K562 (cell line): ENCODE measurements around the gene A4GNT. TPM values are rescaled to one million over a fixed set of nuclear protein-coding genes. Genes with fewer than 3 reads are reported as not detected.

Experiments used
- ATF7 ChIP-seq: fragments of 450-650 bp; IDR thresholded peaks from 2 replicates; pipeline ENCODE4 v1.7.1; 2014; ENCODE audit warnings: mild to moderate bottlenecking, moderate library complexity
- DIDO1 ChIP-seq: fragments of 450-650 bp; IDR thresholded peaks from 2 replicates; pipeline ENCODE4 v1.6.1; 2016; ENCODE audit warnings: low read depth, missing biosample characterization, missing genetic modification characterization
- ELF2 ChIP-seq: fragments of 250-450 bp; sonication (Bioruptor Pico); IDR thresholded peaks from 2 replicates; pipeline ENCODE4 v1.5.0; 2021; ENCODE audit warnings: mild to moderate bottlenecking
- FOXA1 ChIP-seq: fragments of 450-650 bp; IDR thresholded peaks from 2 replicates; pipeline ENCODE4 v1.6.1; 2016; ENCODE audit warnings: mild to moderate bottlenecking, borderline replicate concordance
- KDM5B ChIP-seq: fragments of 200-600 bp; sonication (generic); IDR thresholded peaks from 2 replicates; pipeline ENCODE4 v1.6.1; 2012; ENCODE audit warnings: low read depth, mild to moderate bottlenecking, moderate library complexity, low read length, control low read depth, inconsistent platforms; ENCODE audit not compliant: insufficient replicate concordance
- LEF1 ChIP-seq: fragments of 450-650 bp; IDR thresholded peaks from 2 replicates; pipeline ENCODE4 v1.6.1; 2016; ENCODE audit warnings: mild to moderate bottlenecking
- MYC ChIP-seq, 2 experiments: fragments of 250-450 bp in 1 of 2; sonication (Bioruptor Pico) in 1 of 2; IDR thresholded peaks; 2 replicates each; pipeline versions ENCODE4 v1.5.1 to v1.6.1; 2012 to 2021; ENCODE audit warnings: low read depth in 2 of 2, borderline replicate concordance in 1 of 2, improper control_type of control experiment in 1 of 2, low read length in 1 of 2, mild to moderate bottlenecking in 1 of 2, moderate library complexity in 1 of 2
- NCOR1 ChIP-seq: fragments of 450-650 bp; IDR thresholded peaks from 2 replicates; pipeline ENCODE4 v1.6.1; 2016; ENCODE audit warnings: mild to moderate bottlenecking, moderate library complexity
- NFATC3 ChIP-seq: fragments of 450-650 bp; IDR thresholded peaks from 2 replicates; pipeline ENCODE4 v1.6.1; 2017; ENCODE audit warnings: mild to moderate bottlenecking
- NR2C1 ChIP-seq, 2 experiments: fragments of 450-650 bp; IDR thresholded peaks; 2 replicates each; pipeline ENCODE4 v1.6.1; 2017; ENCODE audit warnings: mild to moderate bottlenecking in 2 of 2, antibody characterized with exemption in 1 of 2, inconsistent platforms in 1 of 2, missing compliant biosample characterization in 1 of 2, missing genetic modification characterization in 1 of 2
- PTBP1 ChIP-seq: fragments of 200-400 bp; formaldehyde crosslinking; IDR thresholded peaks from 2 replicates; pipeline ENCODE4 v1.6.1; 2017; ENCODE audit warnings: low read depth, low read length
- SMC3 ChIP-seq: conservative IDR thresholded peaks from 2 replicates; pipeline ENCODE4 v1.6.1; 2011; ENCODE audit warnings: low read depth, low read length, improper control_type of control experiment; ENCODE audit not compliant: insufficient read depth
- XRCC5 ChIP-seq: fragments of 200-400 bp; formaldehyde crosslinking; IDR thresholded peaks from 2 replicates; pipeline ENCODE4 v1.6.1; 2017; ENCODE audit warnings: low read depth, mild to moderate bottlenecking, low read length
- ZNF143 ChIP-seq: sonication (generic); formaldehyde crosslinking; IDR thresholded peaks from 2 replicates; pipeline ENCODE4 v1.9.0; 2022; ENCODE audit warnings: mild to moderate bottlenecking, missing genetic modification reagents
- ZNF3 ChIP-seq: fragments of 250-450 bp; sonication (Bioruptor Pico); IDR thresholded peaks from 2 replicates; pipeline ENCODE4 v1.5.0; 2021; ENCODE audit warnings: mild to moderate bottlenecking, moderate library complexity
- ZNF830 ChIP-seq: fragments of 250-450 bp; sonication (Bioruptor Pico); IDR thresholded peaks from 2 replicates; pipeline ENCODE4 v1.5.0; 2021; ENCODE audit warnings: mild to moderate bottlenecking
- polyA plus RNA-seq, 8 experiments: library from polyadenylated mRNA; depleted of rRNA in 4 of 8; stranded (reverse) in 5 of 8; unstranded in 3 of 8; fragments of >200 nt; fragmentation: Nextera tagmentation in 2 of 8; fragmentation: Illumina TruSeq in 1 of 8; extraction: Ambion mirVana in 2 of 8; extraction: Trizol in 1 of 8; gene quantifications; 2 replicates each; pipeline versions ENCODE4 v1.2.1 to v1.2.3, GENCODE V29; 2011 to 2014; ENCODE audit warnings: inconsistent platforms in 1 of 8, missing spikeins in 1 of 8
- total RNA-seq, 7 experiments: library from RNA; depleted of rRNA in 6 of 7; stranded (reverse); fragments of >200 nt in 6 of 7; fragmentation: Illumina TruSeq in 2 of 7; extraction: Trizol in 2 of 7; gene quantifications; 2 replicates each; pipeline versions ENCODE4 v1.2.1 to v1.2.3, GENCODE V29; 2011 to 2021; ENCODE audit warnings: low replicate concordance in 1 of 7
- TF ChIP-seq, protein P1 (sequence below): fragments of 450-650 bp; IDR thresholded peaks from 2 replicates; pipeline ENCODE4 v1.6.1; 2016
- TF ChIP-seq, protein P2 (sequence below): sonication (generic); IDR thresholded peaks from 2 replicates; pipeline ENCODE4 v1.6.1; 2016
- TF ChIP-seq, protein P3 (sequence below): sonication (generic); formaldehyde crosslinking; IDR thresholded peaks from 2 replicates; pipeline ENCODE4 v1.8.0; 2023; ENCODE audit warnings: mild to moderate bottlenecking, missing genetic modification reagents
- TF ChIP-seq, protein P4 (sequence below): fragments of 250-450 bp; sonication (Bioruptor Pico); IDR thresholded peaks from 2 replicates; pipeline ENCODE4 v1.5.0; 2021; ENCODE audit warnings: mild to moderate bottlenecking, borderline replicate concordance
- TF ChIP-seq, protein P5 (sequence below): fragments of 450-650 bp; IDR thresholded peaks from 2 replicates; pipeline ENCODE4 v1.6.1; 2014; ENCODE audit warnings: low read depth, mild to moderate bottlenecking, moderate library complexity, borderline replicate concordance

Gene A4GNT
- total and polyA plus RNA-seq, 9 of the 15 experiments (the other 6 are each of a cell fraction or from before 2014, with no cell fraction given) = not detected

DNA sequence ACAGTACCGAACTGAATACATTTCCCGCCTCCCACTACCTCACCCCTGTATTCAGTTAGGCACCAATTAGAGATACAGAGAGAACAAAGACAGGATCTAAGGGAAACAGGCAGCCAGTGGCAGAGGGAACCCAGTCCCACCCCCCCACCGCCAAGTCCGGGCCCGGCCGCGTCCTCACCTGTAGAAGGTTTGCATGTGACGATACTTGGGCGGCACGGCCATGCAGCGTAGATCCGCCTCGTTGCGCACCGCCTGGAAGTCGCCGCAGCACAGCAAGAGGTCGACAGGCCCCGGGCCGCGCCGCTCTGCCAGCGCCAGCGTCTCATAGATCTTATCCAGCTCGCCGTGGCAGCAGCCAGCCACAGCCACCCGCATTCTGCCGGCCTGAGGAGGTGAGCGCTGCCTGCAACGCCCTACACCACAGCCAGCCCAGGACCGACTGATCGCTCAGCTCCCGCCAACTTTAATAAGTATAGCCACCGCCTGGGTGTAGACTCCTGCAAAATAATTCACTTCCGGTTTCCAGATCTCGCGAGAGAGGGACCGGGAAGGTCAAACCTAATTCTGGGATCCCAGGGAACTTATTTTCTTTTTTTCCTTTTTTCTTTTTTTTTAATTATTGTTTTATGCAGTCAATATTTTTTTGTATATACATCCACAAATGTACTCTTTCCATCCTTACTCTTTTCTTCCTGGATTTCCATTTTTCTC is 42.4 kb upstream of the A4GNT start, which contains the start of gene DBR1 (continued):
- TF ChIP-seq NR2C1 (IDR thresholded peaks at IDR 0.05) (peak; percentile 87), NR2C1 (tag; IDR thresholded peaks at IDR 0.05) (peak; percentile 89), MYC (IDR thresholded peaks at IDR 0.05; ENCODE audit: low read depth, low read length) (peak; percentile 66; the same call in 1 of the 2 replicates), MYC (CRISPR knock-in tag; IDR thresholded peaks at IDR 0.05; ENCODE audit: borderline replicate concordance, low read depth) (no peak), PTBP1 (no peak), SMC3 (0 out of 2 replicates have a peak, but pooled peaks have one; percentile 3), ATF7 (0 out of 2 replicates have a peak, but pooled peaks have one; percentile 21), ZNF143 (no peak), NFATC3 (no peak), KDM5B (peak; percentile 97), XRCC5 (no peak), NCOR1 (no peak), ZNF3 (no peak), ELF2 (CRISPR knock-in tag) (peak; percentile 90), LEF1 (no peak), FOXA1 (no peak), ZNF830 (CRISPR knock-in tag) (no peak), DIDO1 (0 out of 2 replicates have a peak, but pooled peaks have one; percentile 45)
- TF ChIP-seq, protein P1, sequence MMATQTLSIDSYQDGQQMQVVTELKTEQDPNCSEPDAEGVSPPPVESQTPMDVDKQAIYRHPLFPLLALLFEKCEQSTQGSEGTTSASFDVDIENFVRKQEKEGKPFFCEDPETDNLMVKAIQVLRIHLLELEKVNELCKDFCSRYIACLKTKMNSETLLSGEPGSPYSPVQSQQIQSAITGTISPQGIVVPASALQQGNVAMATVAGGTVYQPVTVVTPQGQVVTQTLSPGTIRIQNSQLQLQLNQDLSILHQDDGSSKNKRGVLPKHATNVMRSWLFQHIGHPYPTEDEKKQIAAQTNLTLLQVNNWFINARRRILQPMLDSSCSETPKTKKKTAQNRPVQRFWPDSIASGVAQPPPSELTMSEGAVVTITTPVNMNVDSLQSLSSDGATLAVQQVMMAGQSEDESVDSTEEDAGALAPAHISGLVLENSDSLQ = no peak
- TF ChIP-seq, protein P2, sequence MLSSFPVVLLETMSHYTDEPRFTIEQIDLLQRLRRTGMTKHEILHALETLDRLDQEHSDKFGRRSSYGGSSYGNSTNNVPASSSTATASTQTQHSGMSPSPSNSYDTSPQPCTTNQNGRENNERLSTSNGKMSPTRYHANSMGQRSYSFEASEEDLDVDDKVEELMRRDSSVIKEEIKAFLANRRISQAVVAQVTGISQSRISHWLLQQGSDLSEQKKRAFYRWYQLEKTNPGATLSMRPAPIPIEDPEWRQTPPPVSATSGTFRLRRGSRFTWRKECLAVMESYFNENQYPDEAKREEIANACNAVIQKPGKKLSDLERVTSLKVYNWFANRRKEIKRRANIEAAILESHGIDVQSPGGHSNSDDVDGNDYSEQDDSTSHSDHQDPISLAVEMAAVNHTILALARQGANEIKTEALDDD = no peak
- TF ChIP-seq, protein P3, sequence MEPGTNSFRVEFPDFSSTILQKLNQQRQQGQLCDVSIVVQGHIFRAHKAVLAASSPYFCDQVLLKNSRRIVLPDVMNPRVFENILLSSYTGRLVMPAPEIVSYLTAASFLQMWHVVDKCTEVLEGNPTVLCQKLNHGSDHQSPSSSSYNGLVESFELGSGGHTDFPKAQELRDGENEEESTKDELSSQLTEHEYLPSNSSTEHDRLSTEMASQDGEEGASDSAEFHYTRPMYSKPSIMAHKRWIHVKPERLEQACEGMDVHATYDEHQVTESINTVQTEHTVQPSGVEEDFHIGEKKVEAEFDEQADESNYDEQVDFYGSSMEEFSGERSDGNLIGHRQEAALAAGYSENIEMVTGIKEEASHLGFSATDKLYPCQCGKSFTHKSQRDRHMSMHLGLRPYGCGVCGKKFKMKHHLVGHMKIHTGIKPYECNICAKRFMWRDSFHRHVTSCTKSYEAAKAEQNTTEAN (CRISPR knock-in tag) = no peak
- TF ChIP-seq, protein P4, sequence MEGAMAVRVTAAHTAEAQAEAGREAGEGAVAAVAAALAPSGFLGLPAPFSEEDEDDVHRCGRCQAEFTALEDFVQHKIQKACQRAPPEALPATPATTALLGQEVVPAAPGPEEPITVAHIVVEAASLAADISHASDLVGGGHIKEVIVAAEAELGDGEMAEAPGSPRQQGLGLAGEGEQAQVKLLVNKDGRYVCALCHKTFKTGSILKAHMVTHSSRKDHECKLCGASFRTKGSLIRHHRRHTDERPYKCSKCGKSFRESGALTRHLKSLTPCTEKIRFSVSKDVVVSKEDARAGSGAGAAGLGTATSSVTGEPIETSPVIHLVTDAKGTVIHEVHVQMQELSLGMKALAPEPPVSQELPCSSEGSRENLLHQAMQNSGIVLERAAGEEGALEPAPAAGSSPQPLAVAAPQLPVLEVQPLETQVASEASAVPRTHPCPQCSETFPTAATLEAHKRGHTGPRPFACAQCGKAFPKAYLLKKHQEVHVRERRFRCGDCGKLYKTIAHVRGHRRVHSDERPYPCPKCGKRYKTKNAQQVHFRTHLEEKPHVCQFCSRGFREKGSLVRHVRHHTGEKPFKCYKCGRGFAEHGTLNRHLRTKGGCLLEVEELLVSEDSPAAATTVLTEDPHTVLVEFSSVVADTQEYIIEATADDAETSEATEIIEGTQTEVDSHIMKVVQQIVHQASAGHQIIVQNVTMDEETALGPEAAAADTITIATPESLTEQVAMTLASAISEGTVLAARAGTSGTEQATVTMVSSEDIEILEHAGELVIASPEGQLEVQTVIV = no peak
- TF ChIP-seq, protein P5, sequence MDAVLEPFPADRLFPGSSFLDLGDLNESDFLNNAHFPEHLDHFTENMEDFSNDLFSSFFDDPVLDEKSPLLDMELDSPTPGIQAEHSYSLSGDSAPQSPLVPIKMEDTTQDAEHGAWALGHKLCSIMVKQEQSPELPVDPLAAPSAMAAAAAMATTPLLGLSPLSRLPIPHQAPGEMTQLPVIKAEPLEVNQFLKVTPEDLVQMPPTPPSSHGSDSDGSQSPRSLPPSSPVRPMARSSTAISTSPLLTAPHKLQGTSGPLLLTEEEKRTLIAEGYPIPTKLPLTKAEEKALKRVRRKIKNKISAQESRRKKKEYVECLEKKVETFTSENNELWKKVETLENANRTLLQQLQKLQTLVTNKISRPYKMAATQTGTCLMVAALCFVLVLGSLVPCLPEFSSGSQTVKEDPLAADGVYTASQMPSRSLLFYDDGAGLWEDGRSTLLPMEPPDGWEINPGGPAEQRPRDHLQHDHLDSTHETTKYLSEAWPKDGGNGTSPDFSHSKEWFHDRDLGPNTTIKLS = peak; percentile 82
